H9 (cell line): ENCODE results near the gene PLCL1. TPM values are rescaled to one million over a fixed set of nuclear protein-coding genes. Genes with fewer than 3 reads are reported as not detected.

Experiments used
- DNase-seq: peaks from one replicate; pipeline ENCODE4 v3.0.0-alpha.2; 2017
- H2AFZ ChIP-seq: one replicate; pipeline ENCODE4 v1.6.1; 2013; ENCODE audit warnings: mild to moderate bottlenecking, low read length, control low read depth, moderate library complexity
- H2AK5ac ChIP-seq: 2 replicates; pipeline ENCODE4 v1.6.1; 2013; ENCODE audit warnings: low read length, control low read depth, mixed read lengths; ENCODE audit not compliant: insufficient read length
- H2BK120ac ChIP-seq: one replicate; pipeline ENCODE4 v1.6.1; 2013; ENCODE audit warnings: low read depth, mild to moderate bottlenecking, low read length, control low read depth, inconsistent platforms; ENCODE audit not compliant: poor library complexity, severe bottlenecking
- H2BK12ac ChIP-seq: 2 replicates; pipeline ENCODE4 v1.6.1; 2013; ENCODE audit warnings: low read length, control low read depth, mixed read lengths, low read depth; ENCODE audit not compliant: insufficient read length
- H2BK15ac ChIP-seq: 2 replicates; pipeline ENCODE4 v1.6.1; 2013; ENCODE audit warnings: low read depth, low read length, control low read depth
- H2BK20ac ChIP-seq: one replicate; pipeline ENCODE4 v1.6.1; 2013; ENCODE audit warnings: low read depth, mild to moderate bottlenecking, low read length, control low read depth, inconsistent platforms; ENCODE audit not compliant: poor library complexity, severe bottlenecking
- H2BK5ac ChIP-seq: 2 replicates; pipeline ENCODE4 v1.6.1; 2013; ENCODE audit warnings: low read length, control low read depth, mixed read lengths; ENCODE audit not compliant: insufficient read length
- H3K14ac ChIP-seq: 2 replicates; pipeline ENCODE4 v1.6.1; 2013; ENCODE audit warnings: low read length, control low read depth; ENCODE audit not compliant: insufficient read depth
- H3K18ac ChIP-seq: 2 replicates; pipeline ENCODE4 v1.6.1; 2013; ENCODE audit warnings: low read depth, mild to moderate bottlenecking, mixed read lengths, low read length, control low read depth; ENCODE audit not compliant: insufficient read length
- H3K23ac ChIP-seq: 2 replicates; pipeline ENCODE4 v1.6.1; 2013; ENCODE audit warnings: low read length, control low read depth, mixed read lengths, low read depth; ENCODE audit not compliant: insufficient read length
- H3K23me2 ChIP-seq: 2 replicates; pipeline ENCODE4 v1.6.1; 2013; ENCODE audit warnings: low read depth, mild to moderate bottlenecking, mixed read lengths, low read length, control low read depth; ENCODE audit not compliant: insufficient read length, poor library complexity, severe bottlenecking
- H3K27ac ChIP-seq: 2 replicates; pipeline ENCODE4 v1.5.1; 2013; ENCODE audit warnings: low read length, control low read depth, mixed read lengths, low read depth; ENCODE audit not compliant: insufficient read length
- H3K27me3 ChIP-seq: 2 replicates; pipeline ENCODE4 v1.6.1; 2013; ENCODE audit warnings: low read length, control low read depth, inconsistent platforms; ENCODE audit not compliant: insufficient read depth
- H3K4ac ChIP-seq: 2 replicates; pipeline ENCODE4 v1.6.1; 2013; ENCODE audit warnings: low read depth, mild to moderate bottlenecking, control low read depth, inconsistent platforms, low read length, moderate library complexity
- H3K4me1 ChIP-seq: 2 replicates; pipeline ENCODE4 v1.6.1; 2013; ENCODE audit warnings: low read length, control low read depth, inconsistent platforms; ENCODE audit not compliant: insufficient read depth
- H3K4me2 ChIP-seq: 2 replicates; pipeline ENCODE4 v1.6.1; 2013; ENCODE audit warnings: low read length, control low read depth, mixed read lengths; ENCODE audit not compliant: insufficient read length, insufficient read depth
- H3K56ac ChIP-seq: 2 replicates; pipeline ENCODE4 v1.6.1; 2013; ENCODE audit warnings: low read depth, mild to moderate bottlenecking, mixed read lengths, low read length, control low read depth; ENCODE audit not compliant: insufficient read length
- H3K79me1 ChIP-seq: 2 replicates; pipeline ENCODE4 v1.6.1; 2013; ENCODE audit warnings: low read depth, mild to moderate bottlenecking, moderate library complexity, low read length, control low read depth, inconsistent platforms; ENCODE audit not compliant: insufficient read depth, poor library complexity, severe bottlenecking
- H3K79me2 ChIP-seq: 2 replicates; pipeline ENCODE4 v1.6.1; 2013; ENCODE audit warnings: low read length, control low read depth, inconsistent platforms; ENCODE audit not compliant: insufficient read depth
- H3K9ac ChIP-seq: 2 replicates; pipeline ENCODE4 v1.6.1; 2013; ENCODE audit warnings: low read length, control low read depth, mixed read lengths; ENCODE audit not compliant: insufficient read length; ENCODE audit errors: extremely low read depth
- H3K9me3 ChIP-seq: one replicate; pipeline ENCODE4 v1.6.1; 2013; ENCODE audit warnings: low read depth, low read length, inconsistent platforms; ENCODE audit not compliant: control insufficient read depth
- H3T11ph ChIP-seq: one replicate; pipeline ENCODE4 v1.6.1; 2013; ENCODE audit warnings: mild to moderate bottlenecking, low read length, control low read depth, inconsistent platforms
- H4K20me1 ChIP-seq: one replicate; pipeline ENCODE4 v1.6.1; 2013; ENCODE audit not compliant: control insufficient read depth, insufficient read length, insufficient read depth
- H4K5ac ChIP-seq: 2 replicates; pipeline ENCODE4 v1.6.1; 2013; ENCODE audit warnings: low read depth, mild to moderate bottlenecking, mixed read lengths, low read length, control low read depth; ENCODE audit not compliant: insufficient read length
- H4K8ac ChIP-seq: replicated peaks from 2 replicates; pipeline ENCODE4 v1.6.1; 2013; ENCODE audit warnings: low read length, control low read depth, mixed read lengths, low read depth; ENCODE audit not compliant: insufficient read length
- H4K91ac ChIP-seq: 2 replicates; pipeline ENCODE4 v1.6.1; 2013; ENCODE audit warnings: low read depth, mild to moderate bottlenecking, moderate library complexity, mixed read lengths, low read length, control low read depth; ENCODE audit not compliant: insufficient read length
- H3K27ac Mint-ChIP-seq, 3 experiments: 2 replicates in 2 of 3; 3 replicates in 1 of 3; pipeline ENCODE4 v1.8.0; 2020 to 2021; ENCODE audit warnings: mixed read lengths in 3 of 3, mild to moderate bottlenecking in 1 of 3, moderate library complexity in 1 of 3
- H3K27me3 Mint-ChIP-seq: 2 replicates; pipeline ENCODE4 v1.8.0; 2021; ENCODE audit warnings: low read depth, mild to moderate bottlenecking, moderate library complexity, mixed read lengths
- H3K36me3 Mint-ChIP-seq, 3 experiments: 2 replicates in 2 of 3; 3 replicates in 1 of 3; pipeline ENCODE4 v1.8.0; 2020 to 2021; ENCODE audit warnings: low read depth in 3 of 3, mixed read lengths in 3 of 3; ENCODE audit not compliant: insufficient read depth in 1 of 3
- H3K4me1 Mint-ChIP-seq, 2 experiments: 2 replicates each; pipeline ENCODE4 v1.8.0; 2020; ENCODE audit warnings: mixed read lengths in 2 of 2
- H3K4me3 Mint-ChIP-seq, 2 experiments: 2 replicates in 1 of 2; 3 replicates in 1 of 2; pipeline ENCODE4 v1.8.0; 2020 to 2021; ENCODE audit warnings: mild to moderate bottlenecking in 2 of 2, mixed read lengths in 2 of 2, moderate library complexity in 1 of 2
- H3K9me3 Mint-ChIP-seq, 2 experiments: 2 replicates in 1 of 2; 3 replicates in 1 of 2; pipeline ENCODE4 v1.8.0; 2020; ENCODE audit warnings: mild to moderate bottlenecking in 2 of 2, mixed read lengths in 2 of 2, moderate library complexity in 1 of 2
- CTCF ChIP-seq: fragments of 200-600 bp; sonication (generic); conservative IDR thresholded peaks from 3 replicates; pipeline ENCODE4 v1.8.0; 2021; ENCODE audit warnings: antibody characterized with exemption, mild to moderate bottlenecking
- WGBS: extraction: QIAGEN DNeasy Blood & Tissue Kit; methylation state at CpG from one replicate; pipeline ENCODE4 v1.1.7; 2013; ENCODE audit warnings: missing lambda C conversion rate, low lambda C conversion rate, mixed read lengths; ENCODE audit not compliant: insufficient read length; ENCODE audit errors: extremely low coverage; 5-methylcytosine and 5-hydroxymethylcytosine counted together
- total RNA-seq: library from RNA; stranded (reverse); gene quantifications from 2 replicates; pipeline ENCODE4 v1.2.1, GENCODE V29; 2021

Gene PLCL1
- total RNA-seq, 1 experiment from 2014 or later: 0.04 TPM

DNA sequence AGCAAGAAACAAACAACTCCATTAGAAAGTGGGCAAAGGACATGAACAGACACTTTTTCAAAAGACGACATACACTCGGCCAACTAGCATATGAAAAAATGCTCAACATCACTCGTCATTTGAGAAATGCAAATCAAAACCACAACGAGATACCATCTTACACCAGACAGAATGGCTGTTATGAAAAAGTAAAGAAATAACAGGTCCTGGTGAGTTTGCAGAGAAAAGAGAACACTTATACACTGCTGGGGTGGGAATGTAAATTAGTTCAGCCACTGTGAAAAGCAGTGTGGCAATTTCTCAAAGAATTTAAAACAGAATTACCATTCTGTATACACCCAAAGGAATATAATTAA is 130.5 kb downstream of the PLCL1 start:
- no peak overlapping the region for H2BK12ac ChIP-seq
- H3K18ac ChIP-seq: no peak overlapping the region
- no peaks in the 10 kb centered on the region for H3K23me2 ChIP-seq
- no peaks in the 10 kb centered on the region for H3K9me3 Mint-ChIP-seq
- WGBS: no CpG with 5 or more reads among the region's 4 CpGs
- no peak overlapping the region for H2BK15ac ChIP-seq
- no peak overlapping the region for H2BK5ac ChIP-seq
- H3K4ac ChIP-seq: no peak overlapping the region
- no peaks in the 10 kb centered on the region for H3K27me3 ChIP-seq
- no peak overlapping the region for H3K27ac ChIP-seq
- no peak overlapping the region for H3T11ph ChIP-seq
- H4K20me1 ChIP-seq: no peaks in the 10 kb centered on the region
- no peak overlapping the region for H4K8ac ChIP-seq
- H3K9me3 ChIP-seq: no peaks in the 10 kb centered on the region
- no peak for TF ChIP-seq CTCF
- no peaks in the 10 kb centered on the region for H3K36me3 Mint-ChIP-seq
- no peak overlapping the region for H2BK20ac ChIP-seq
- DNase-seq: no peak
- H3K23ac ChIP-seq: no peak overlapping the region
- no peak overlapping the region for H2AK5ac ChIP-seq
- H3K4me3 Mint-ChIP-seq: no peak overlapping the region
- no peak overlapping the region for H2AFZ ChIP-seq
- H3K27ac Mint-ChIP-seq: no peak overlapping the region
- H4K5ac ChIP-seq: no peak overlapping the region
- no peaks in the 10 kb centered on the region for H3K27me3 Mint-ChIP-seq
- H3K4me1 ChIP-seq: no peaks in the 10 kb centered on the region
- no peaks in the 10 kb centered on the region for H3K79me1 ChIP-seq
- H3K4me1 Mint-ChIP-seq: no peaks in the 10 kb centered on the region; a peak in 1 of 4 replicates
- H3K9ac ChIP-seq: no peak overlapping the region
- no peak overlapping the region for H4K91ac ChIP-seq
- no peak overlapping the region for H3K56ac ChIP-seq
- H3K79me2 ChIP-seq: no peaks in the 10 kb centered on the region
- H3K14ac ChIP-seq: no peak overlapping the region
- no peak overlapping the region for H2BK120ac ChIP-seq
- no peak overlapping the region for H3K4me2 ChIP-seq
